ENCODE data around the gene CCN5.
"Not testable (repeated sequence)": the region's sequence is repeated elsewhere in the genome, so short reads cannot be mapped to it uniquely, and the experiment has no call there.

The CCN5 gene

GRCh38 chr20:44695674-44696300 lies 19.4 kb upstream of the CCN5 start:
- no peak overlapping the region for H3K4me3 ChIP-seq (ENCODE audit: control insufficient read depth, low read depth, low read length)
- peak; percentile 78 for DNase-seq (ENCODE audit: low read depth)
- no peak for TF ChIP-seq CTCF (conservative IDR thresholded peaks at IDR 0.05; ENCODE audit: control insufficient read depth, insufficient read depth, low read depth, low read length)

GRCh38 chr20:44696315-44696714 lies 18.9 kb upstream of the CCN5 start:
- peak; percentile 6 for TF ChIP-seq CTCF (conservative IDR thresholded peaks at IDR 0.05; ENCODE audit: control insufficient read depth, insufficient read depth, low read depth, low read length)
- DNase-seq (ENCODE audit: low read depth), result no peak
- H3K4me3 ChIP-seq (ENCODE audit: control insufficient read depth, low read depth, low read length), result no peak overlapping the region

DNA sequence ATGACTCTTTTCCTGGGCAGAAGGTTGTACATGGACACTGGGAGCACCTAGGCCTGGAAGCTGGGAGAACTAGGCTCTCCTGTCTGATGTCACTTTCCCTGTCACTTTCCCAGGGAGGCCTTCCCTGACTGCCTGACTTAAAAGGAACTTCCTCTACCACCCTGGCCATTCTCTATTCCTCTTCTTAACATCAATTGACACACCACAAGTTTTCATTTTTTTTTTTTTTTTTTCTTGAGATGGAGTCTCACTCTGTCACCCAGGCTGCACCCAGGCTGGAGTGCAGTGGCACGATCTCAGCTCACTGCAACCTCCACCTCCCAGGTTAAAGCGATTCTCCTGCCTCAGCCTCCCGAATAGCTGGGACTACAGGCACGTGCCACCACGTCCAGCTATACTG lies 18.1 kb upstream of the CCN5 start:
- DNase-seq (ENCODE audit: low read depth); H3K4me3 ChIP-seq (ENCODE audit: control insufficient read depth, low read depth, low read length): not testable (repeated sequence)

- no peak overlapping the region for H3K4me3 ChIP-seq (ENCODE audit: control insufficient read depth, low read depth, low read length)
- no peak for DNase-seq (ENCODE audit: low read depth)
- no peak for TF ChIP-seq CTCF (conservative IDR thresholded peaks at IDR 0.05; ENCODE audit: control insufficient read depth, insufficient read depth, low read depth, low read length)
Observed at GRCh38 chr20:44698351-44698750, 16.8 kb upstream of the CCN5 start.

GRCh38 chr20:44700306-44700705 lies 14.9 kb upstream of the CCN5 start:
- H3K4me3 ChIP-seq (ENCODE audit: control insufficient read depth, low read depth, low read length), result no peak overlapping the region
- no peak for TF ChIP-seq CTCF (conservative IDR thresholded peaks at IDR 0.05; ENCODE audit: control insufficient read depth, insufficient read depth, low read depth, low read length)
- DNase-seq (ENCODE audit: low read depth), result no peak

- peak; percentile 63 for DNase-seq (ENCODE audit: low read depth)
- H3K4me3 ChIP-seq (ENCODE audit: control insufficient read depth, low read depth, low read length), result no peak overlapping the region
- no peak for TF ChIP-seq CTCF (conservative IDR thresholded peaks at IDR 0.05; ENCODE audit: control insufficient read depth, insufficient read depth, low read depth, low read length)
Observed at GRCh38 chr20:44701118-44701857, 13.9 kb upstream of the CCN5 start.

DNA sequence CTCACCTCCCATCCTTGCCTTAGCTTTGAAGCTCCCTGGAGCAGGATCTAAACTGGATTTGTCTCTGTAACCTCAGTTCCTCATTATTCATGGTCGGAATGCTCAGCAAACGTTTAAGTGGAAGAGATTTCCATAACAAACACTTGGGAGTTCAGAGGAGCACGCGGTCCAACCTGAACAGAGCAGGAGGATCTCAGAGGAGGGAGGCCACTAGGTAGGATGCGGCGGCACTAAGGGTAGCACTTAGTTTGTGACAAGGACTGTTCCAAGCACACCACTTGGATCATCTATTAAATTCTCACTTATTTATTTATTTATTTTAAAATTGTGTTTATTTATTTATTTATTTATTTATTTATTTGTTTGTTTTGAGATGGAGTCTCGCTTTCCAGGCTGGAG lies 13.3 kb upstream of the CCN5 start:
- H3K4me3 ChIP-seq (ENCODE audit: control insufficient read depth, low read depth, low read length), result no peak overlapping the region
- no peak for DNase-seq (ENCODE audit: low read depth)
- no peak for TF ChIP-seq CTCF (conservative IDR thresholded peaks at IDR 0.05; ENCODE audit: control insufficient read depth, insufficient read depth, low read depth, low read length)
